IPS-NIHi11 (cell line): ENCODE results near the gene OCSTAMP.
A peak's percentile ranks its signal among the peaks of the same experiment; 100 is the strongest.

Source experiments
- DNase-seq: peaks from one replicate; pipeline ENCODE4 v3.0.0; 2012; ENCODE audit warnings: mixed read lengths, low spot score

The OCSTAMP gene

GRCh38 chr20:46512943-46513844 is 37.3 kb downstream of the OCSTAMP start, which contains the start of gene ZNF334:
ZNF334 (minus strand) TSS chr20:46513559; CDS start chr20:46512102, 1,457 bp downstream.
- peak; percentile 97 for DNase-seq

GRCh38 chr20:46509523-46509922 is 40.9 kb downstream of the OCSTAMP start:
- DNase-seq = no peak

DNA sequence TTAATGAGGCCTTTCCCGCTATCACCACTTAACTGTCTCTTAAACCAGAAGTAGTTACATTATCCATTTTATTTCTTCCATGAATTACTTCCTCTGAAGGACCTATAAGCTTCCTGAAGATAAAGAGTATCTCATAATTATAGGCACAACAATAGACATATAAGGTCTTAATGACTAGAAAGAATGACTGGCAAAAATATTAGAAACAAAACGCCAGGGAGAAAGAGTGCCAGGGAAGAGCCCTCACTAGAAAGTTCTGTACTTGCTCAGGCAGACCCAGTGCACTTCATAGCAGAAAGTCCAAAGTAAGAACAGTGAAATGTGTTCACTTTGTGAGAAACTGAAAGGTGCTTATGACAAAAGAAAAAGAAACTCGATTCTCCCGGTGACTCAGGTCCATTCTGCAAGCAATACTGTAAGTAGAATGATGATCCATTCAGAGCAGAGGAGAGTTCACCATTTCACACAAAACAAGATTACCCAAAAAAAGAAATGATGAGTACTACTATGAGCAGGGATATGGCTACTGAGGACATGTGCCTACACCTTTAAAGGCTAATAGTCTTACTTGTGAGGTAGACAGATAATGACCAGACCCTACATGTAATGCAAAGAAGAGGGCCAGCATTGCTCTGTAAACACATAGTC is 42.6 kb downstream of the OCSTAMP start:
- DNase-seq = no peak

GRCh38 chr20:46505506-46505905 is 44.9 kb downstream of the OCSTAMP start:
- DNase-seq = no peak

GRCh38 chr20:46501961-46502360 is 48.5 kb downstream of the OCSTAMP start:
- DNase-seq = no peak

DNA sequence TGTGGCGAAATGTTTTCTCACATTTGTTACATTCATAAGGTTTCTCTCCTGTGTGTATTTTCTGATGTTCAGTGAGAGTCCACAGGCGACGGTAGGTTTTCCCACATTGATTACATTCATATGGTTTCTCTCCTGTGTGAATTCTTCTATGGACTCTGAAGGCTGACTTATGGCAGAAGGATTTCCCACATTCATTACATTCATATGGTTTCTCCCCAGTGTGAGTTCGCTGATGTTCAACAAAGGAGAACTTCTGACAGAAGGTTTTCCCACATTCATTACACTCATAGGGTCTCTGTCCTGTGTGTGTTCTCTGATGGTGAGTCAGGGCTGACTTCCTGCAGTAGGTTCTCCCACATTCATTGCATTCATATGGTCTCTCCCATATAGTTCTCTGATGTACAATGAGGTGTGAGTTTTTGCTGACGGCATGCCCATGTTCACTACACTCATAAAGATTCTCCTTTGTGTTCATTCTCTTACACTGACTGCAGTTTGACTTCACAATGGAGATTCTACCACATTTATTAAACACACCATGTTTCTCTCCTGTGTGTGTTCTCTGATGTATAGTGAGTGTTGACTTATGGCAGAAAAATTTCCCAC is 49.0 kb downstream of the OCSTAMP start:
- DNase-seq = no peak

- DNase-seq = no peak
Observed at GRCh38 chr20:46494077-46494476, 56.4 kb downstream of the OCSTAMP start.

- no peak for DNase-seq
Observed at GRCh38 chr20:46491354-46491753, 59.1 kb downstream of the OCSTAMP start.
